Stimulated activated CD8-positive, alpha-beta memory T cell treated with anti-CD3 and anti-CD28 coated beads, Interleukin-12 subunit alpha, Interleukin-12 subunit beta, amount 100 ng/mL, for 24 hours (primary cell): ENCODE measurements around the gene DAB1.
"Not testable (repeated sequence)": the region's sequence is repeated elsewhere in the genome, so short reads cannot be mapped to it uniquely, and the experiment has no call there.

ENCODE experiments used
- DNase-seq: peaks from one replicate; pipeline ENCODE4 v3.0.0-alpha.2; 2020; ENCODE audit errors: extremely low read depth

The DAB1 gene

GRCh38 chr1:57220905-57221304 lies 203.0 kb downstream of the DAB1 start:
- not testable (repeated sequence) for DNase-seq

DNA sequence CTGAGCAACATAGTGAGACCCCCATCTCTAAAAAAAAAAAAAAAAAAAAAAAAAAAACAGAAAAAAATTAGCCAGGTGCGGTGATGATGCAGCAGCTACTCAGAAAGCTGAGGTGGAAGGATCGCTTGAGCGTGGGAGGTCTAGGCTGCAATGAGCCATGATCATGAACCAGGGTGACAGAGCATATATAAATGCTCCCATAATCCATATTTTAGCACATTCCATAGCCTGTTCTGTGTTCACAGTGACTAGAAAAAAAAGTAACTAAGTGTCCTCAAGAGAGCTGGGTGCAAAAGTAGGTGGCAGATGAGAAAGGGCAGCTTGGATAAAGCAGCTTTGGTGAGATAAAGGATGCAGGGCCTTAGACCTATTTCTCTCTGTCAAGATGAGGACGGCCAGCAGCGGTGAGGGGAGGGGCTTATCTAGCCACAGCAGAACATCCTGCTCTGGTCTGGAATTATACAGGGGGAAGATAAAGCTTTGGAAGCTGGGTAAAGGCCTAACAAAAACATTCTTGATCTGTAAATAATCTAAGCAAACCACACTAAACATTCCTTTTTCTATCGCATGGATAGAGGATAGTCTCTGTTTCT lies 205.3 kb downstream of the DAB1 start:
- DNase-seq, result no peak

- no peak for DNase-seq
Observed at GRCh38 chr1:57217905-57218304, 206.0 kb downstream of the DAB1 start.

DNA sequence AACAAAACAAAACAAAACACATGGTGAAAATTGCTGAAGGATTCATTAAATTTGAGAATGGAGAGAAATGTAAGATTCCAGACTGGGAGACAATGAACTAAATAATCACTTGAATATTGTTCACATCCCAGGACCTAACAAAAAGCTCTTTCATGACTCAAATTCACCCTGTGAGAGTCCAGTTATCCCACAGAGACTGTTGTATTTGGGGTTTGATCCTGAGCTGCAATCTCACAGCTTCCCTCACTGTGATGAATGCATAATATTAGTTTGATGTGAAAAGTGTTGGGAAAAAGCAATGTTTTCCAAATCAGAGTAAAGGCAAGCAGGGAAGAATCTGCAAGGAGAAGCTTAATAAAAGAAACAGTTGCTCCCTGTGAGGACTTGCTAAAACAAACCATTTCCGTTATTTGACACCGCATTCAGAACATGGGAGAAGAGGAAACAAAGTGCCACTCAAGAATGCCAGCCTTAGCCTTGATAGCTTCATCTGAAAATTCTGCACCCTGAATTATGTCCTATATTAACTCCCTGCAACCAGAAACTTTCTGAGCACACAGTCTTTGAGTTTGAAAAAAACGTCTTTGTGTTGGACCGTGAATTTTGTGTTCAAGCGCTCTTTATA lies 208.8 kb downstream of the DAB1 start:
- DNase-seq, result no peak

GRCh38 chr1:57210881-57211280 lies 213.0 kb downstream of the DAB1 start:
- DNase-seq, result no peak

GRCh38 chr1:57209495-57209894 lies 214.4 kb downstream of the DAB1 start:
- no peak for DNase-seq

DNA sequence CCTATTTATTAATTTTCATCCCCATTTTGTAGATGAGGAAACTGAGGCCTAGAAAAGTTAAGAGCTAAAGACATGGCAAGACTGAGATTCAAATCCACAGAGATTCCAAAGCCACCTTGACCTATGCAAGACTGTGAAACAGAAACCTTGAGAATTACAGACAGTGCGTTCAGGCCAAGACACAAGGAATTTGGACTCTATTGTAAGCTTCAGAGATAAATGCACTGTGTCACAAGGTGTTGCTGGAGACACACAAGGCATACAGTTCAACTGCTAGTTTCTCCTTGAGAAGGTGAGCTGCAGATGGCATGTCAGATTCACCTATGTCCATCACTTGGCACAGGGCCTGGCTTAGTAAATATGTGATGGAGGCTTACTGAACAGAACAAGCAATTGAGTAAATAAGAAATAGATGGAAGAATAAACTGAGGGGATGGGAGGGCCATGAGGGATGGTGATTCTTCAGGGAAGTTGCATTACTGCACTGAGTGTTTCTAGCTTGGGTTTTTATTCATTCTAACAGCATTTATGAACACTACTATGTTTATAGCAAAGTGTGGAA lies 215.0 kb downstream of the DAB1 start:
- DNase-seq, result no peak

GRCh38 chr1:57206038-57206437 lies 217.8 kb downstream of the DAB1 start:
- no peak for DNase-seq

DNA sequence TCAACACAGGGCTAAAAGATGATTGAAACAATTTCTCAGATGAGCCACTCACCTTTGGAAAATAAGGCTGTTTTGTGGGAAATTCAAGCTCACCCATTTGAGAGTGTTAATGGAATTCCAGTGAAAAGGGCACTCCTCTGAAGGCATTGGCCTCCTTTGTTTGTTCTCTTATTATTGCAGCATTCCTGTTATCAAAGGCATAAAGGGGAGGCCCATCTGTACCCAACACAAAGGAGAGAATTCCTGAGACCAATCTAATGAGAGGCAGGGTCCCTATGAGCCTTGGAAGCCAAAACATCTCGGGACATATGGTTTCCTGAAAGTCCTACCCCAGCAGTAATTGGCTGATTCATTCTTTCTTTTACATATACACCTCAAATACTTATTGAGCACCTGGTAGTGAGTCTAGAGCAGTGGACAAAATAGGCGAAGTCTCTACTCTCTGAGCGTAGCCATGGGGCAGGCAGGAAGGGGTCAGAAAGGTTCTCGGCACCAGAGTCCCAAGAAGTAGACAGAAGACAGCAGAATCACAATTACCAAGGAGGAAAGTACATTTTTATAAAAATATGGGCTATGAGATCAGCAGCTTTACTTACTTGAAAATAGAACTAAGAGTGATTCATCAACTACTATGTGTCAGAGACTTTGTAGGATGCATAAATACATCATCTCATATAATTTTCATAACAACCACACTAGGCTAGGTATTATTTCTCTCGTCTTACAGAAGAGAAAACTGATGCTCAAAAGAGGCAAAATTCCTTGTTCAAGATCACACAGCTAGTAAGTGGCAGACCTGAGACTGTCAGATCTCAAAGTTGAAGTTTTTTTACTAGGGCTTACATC lies 218.7 kb downstream of the DAB1 start:
- no peak for DNase-seq

DNA sequence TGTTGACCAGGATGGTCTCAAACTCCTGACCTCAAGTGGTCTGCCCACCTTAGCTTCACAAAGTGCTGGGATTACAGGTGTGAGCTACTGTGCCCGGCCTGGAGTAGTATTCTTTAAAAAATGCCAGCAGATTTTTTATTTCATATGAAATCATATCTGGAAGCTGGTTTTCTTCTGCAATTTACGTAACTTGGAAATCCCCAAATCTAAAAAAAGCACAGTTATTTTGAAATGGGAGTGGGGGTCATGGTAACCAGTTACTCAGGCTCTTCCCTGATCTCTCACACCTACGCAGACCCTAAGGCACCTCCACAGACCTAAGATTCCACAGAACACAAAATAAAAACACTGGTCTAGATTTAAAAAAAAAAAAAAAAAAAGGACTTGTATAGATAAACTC lies 219.8 kb downstream of the DAB1 start:
- DNase-seq, result no peak

DNA sequence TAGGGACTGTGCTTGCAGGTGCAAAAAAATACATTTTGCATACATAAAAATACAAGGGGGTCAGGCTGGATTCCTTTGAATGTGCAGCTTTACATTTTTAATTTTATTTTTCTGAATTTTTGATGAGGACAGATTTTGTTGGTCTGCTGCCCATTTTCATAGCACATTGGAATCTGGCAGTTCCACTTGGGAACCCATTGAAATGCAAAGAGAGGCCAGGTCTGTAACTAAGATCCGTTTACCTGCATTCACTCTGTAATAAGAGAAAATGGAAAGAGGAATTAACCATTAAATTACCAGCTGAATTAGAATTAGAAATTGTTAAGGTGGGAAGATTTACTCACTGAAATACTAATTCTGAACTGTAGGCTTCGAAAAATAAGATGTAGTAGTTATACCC lies 221.6 kb downstream of the DAB1 start:
- no peak for DNase-seq

DNA sequence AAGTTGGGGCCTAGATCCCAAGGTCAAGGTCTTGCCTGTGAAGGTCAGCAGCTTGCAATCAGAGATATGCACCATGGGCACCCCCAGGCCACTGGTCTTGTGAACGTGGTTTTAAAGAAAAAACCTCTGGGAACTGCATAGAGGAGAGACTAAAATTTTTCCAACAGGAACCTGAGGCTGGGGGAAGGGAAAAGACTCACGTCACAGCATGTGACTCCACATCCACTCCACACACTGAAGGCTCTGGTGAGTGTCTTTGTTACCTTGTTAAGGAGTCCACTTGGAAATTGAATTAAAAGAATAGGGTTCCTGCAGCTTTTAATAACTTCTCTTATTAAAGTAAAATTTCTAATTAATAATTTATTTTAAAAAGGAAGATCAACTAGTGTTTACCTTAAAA lies 224.9 kb downstream of the DAB1 start:
- no peak for DNase-seq

DNA sequence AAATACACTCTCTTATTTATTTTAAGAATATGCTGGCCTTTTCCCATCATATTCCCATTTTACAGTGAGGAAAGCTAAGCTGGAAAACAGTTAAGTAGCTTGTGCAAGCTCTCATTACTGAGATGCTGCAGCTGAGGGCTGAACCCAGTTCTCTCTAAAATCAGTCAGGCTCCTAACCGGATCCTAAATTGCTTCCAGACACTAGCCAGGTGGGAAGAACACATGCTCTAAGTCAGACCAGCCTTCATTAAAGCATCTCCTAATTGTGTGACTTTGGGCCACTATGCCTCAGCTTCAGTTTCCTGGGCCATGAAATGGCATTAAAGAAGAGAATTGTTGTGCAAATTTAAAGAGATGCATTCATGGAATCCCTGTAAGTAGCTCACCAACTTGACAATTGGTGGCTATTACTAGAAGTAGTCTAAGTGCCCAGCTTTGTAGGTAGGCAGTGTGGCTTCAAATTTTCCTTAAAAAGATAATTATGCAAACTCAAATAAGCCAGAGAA lies 228.4 kb downstream of the DAB1 start:
- no peak for DNase-seq

DNA sequence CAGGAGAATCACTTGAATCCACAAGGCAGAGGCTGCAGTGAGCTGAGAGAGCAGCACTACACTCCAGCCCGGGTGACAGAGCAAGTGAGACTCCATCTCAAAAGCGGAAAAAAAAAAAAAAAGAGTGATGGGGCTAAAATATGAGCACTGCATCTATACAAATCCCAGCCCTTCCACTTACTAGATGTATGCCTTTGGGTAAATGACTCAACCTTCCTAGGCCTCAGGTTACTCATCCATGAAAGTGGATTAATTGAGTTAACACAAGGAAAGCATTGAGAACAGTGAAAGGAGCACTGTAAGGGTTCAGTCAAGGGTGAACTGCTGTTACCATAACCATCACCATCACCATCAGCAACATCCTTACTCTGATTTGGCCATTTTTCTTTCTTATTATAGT lies 231.6 kb downstream of the DAB1 start:
- no peak for DNase-seq

GRCh38 chr1:57190898-57191297 lies 233.0 kb downstream of the DAB1 start:
- DNase-seq, result no peak

DNA sequence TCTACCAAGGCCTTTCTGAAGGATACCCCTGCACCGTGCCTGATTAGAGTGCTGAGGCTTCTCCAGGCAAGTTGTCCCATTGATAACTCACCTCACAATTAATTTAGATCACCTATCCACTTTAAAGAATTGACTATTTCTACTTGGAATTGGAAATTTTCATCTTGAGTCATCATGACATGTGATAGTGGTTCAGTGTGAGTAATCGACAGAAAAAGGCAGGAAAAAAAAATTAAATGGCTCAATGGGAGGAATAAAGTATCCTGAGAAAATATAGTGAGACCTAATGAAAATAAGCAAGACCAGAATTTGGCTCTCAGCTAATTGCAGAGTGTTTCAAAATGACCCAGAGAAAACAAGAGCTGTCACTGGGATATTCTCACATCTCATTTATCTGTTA lies 235.7 kb downstream of the DAB1 start:
- DNase-seq, result no peak

DNA sequence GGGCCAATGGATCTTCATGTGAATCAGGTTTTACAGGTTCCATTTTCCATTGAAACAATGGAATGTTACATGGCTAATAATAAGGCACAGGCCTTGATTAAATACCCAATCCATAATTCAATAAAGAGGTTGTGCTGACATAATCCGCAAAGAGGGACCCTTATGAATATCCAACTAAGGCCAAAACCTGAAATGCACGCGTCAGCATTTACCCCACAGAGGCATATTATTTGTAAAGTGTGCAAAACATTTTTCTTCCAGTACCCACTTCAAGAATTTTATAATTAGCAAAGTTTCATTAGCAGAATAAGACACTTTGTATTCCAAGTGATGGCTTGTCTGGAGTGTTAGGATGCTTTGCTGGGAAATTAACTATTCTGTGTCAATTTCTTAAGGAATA lies 237.4 kb downstream of the DAB1 start:
- no peak for DNase-seq

- DNase-seq, result no peak
Observed at GRCh38 chr1:57179001-57179400, 244.9 kb downstream of the DAB1 start.

GRCh38 chr1:57175506-57175905 lies 248.4 kb downstream of the DAB1 start:
- no peak for DNase-seq

DNA sequence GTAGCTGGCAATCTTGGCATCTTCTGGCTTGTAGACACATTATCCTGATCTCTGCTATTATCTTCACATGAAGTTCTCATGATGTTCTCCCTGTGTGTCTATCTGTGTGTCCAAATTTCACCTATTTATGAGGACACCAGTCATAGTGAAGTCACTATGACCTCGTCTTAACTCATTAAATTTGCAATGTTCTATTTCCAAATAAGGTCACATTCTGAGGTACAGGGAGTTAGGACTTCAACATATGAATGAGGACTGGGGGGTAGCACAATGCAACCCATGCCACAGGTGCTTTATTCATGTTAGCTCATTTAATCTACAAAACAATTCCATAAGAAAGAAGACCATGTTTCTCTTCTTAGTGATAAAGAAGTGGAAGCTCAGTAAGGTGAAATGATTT lies 251.8 kb downstream of the DAB1 start:
- no peak for DNase-seq

DNA sequence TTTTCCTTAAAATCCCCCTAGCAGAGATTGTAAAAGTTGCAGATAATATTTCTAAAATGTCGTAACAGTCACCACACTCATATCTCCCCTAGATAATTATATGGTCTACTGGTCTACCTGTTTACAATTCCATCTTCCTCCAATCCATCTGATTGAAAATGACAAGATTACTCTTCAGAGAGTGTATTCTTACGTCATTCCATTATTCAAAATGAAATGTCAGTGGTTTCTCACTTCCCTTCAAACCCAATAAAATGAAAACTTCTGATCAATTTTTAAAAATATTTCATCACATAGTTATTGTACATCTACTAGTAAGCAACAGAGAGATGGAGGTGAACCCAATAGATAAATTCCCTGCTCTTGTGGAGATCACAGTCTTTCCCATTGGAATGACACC lies 255.9 kb downstream of the DAB1 start:
- DNase-seq, result no peak

DNA sequence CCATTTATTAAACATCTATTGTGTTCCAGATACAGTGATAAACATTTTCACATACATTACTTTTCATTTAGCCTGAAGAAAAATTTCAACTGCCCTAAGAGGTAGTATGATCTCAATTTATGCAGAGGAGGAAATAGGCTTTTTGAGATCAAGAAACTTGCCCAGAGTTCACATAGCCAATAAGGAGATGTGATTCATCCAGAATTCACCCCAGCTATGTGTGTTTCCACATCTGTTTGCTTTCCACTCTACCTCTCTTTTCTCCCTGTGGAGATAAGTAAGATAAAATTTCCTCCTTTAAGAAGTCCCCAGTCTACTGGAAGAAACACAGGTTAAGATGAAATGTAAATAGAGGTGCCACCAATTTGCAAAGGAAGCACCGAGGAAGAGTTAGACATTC lies 258.3 kb downstream of the DAB1 start:
- no peak for DNase-seq

GRCh38 chr1:57164584-57164983 lies 259.3 kb downstream of the DAB1 start:
- no peak for DNase-seq
